SK-N-MC (cell line): ENCODE data around the gene PARK7.

ENCODE experiments used
- EZH2 ChIP-seq: fragments of 200-600 bp; sonication (generic); IDR thresholded peaks from one replicate; pipeline ENCODE4 v1.6.1; 2017; ENCODE audit warnings: antibody characterized with exemption
- FOXP2 ChIP-seq: optimal IDR thresholded peaks from 2 replicates; pipeline ENCODE3; 2011; ENCODE audit warnings: mild to moderate bottlenecking, moderate library complexity; ENCODE audit not compliant: insufficient read depth; ENCODE audit errors: extremely low read length, control extremely low read depth
- POLR2AphosphoS5 ChIP-seq: IDR thresholded peaks from 2 replicates; pipeline ENCODE4 v1.6.1; 2012; ENCODE audit warnings: mild to moderate bottlenecking, low read depth, low read length, borderline replicate concordance

GRCh38 chr1:7960165-7960564 is 1.3 kb upstream of the PARK7 start:
- TF ChIP-seq EZH2, result no peak
- no peak for TF ChIP-seq POLR2AphosphoS5
- TF ChIP-seq FOXP2, result no peak
